Coronary artery (tissue), 2 donors: ENCODE results near the gene SETD1A.

Experiments
- DNase-seq: peaks from one replicate; pipeline ENCODE4 v3.0.0-alpha.2; 2017; ENCODE audit warnings: low spot score
- H3K27ac ChIP-seq, 2 donors: fragments of 200-600 bp; sonication (generic); one replicate each; pipeline ENCODE4 v1.5.1; 2016 to 2019
- H3K4me3 ChIP-seq: fragments of 200-600 bp; sonication (generic); 2 replicates; pipeline ENCODE4 v1.5.1; 2016; ENCODE audit warnings: mild to moderate bottlenecking, moderate library complexity
- TF ChIP-seq, protein P1 (sequence below): fragments of 200-600 bp; sonication (generic); IDR thresholded peaks from one replicate; pipeline ENCODE4 v1.5.1; 2019; ENCODE audit warnings: antibody characterized with exemption

SETD1A gene

DNA sequence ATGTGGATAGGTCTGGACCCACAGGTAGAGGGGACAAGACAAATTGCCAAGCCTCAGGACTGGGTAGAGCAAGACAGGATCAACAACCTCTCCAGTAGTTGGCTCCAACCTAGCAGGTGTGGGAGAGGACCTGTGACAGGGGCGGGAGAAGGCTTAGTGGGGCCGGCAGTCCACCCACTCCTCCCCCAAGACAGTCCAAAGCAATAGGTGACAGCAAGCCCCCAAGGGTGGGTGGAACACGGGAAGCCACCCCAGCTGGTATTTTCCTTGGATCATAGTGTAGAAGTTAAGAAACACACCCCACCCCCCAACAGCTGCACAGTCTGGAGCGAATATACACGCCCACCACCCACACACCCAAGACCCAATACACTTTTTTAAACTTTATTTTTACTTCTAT is 71.7 kb downstream of the SETD1A start:
- TF ChIP-seq, protein P1, sequence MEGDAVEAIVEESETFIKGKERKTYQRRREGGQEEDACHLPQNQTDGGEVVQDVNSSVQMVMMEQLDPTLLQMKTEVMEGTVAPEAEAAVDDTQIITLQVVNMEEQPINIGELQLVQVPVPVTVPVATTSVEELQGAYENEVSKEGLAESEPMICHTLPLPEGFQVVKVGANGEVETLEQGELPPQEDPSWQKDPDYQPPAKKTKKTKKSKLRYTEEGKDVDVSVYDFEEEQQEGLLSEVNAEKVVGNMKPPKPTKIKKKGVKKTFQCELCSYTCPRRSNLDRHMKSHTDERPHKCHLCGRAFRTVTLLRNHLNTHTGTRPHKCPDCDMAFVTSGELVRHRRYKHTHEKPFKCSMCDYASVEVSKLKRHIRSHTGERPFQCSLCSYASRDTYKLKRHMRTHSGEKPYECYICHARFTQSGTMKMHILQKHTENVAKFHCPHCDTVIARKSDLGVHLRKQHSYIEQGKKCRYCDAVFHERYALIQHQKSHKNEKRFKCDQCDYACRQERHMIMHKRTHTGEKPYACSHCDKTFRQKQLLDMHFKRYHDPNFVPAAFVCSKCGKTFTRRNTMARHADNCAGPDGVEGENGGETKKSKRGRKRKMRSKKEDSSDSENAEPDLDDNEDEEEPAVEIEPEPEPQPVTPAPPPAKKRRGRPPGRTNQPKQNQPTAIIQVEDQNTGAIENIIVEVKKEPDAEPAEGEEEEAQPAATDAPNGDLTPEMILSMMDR, result no peak
- H3K4me3 ChIP-seq, result no peak overlapping the region

DNA sequence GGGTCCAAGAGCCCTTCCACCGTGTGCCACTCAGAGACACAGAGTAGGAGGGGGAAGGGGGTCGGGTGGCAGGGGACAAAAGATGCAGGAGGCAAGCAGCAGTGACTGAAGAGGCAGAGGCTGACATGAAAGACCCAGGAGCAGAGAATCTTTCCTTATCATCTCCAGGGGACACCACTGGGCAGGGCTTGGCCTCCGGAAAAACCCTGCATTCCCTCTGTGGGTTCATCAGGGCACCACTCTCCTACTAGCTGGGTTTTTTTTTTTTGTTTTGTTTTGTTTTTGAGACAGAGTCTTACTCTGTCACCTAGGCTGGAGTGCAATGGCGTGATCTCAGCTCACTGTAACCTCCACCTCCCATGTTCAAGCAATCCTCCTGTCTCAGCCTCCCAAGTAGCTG is 73.7 kb downstream of the SETD1A start:
- DNase-seq, result no peak
- H3K4me3 ChIP-seq, result no peak overlapping the region
- TF ChIP-seq, protein P1, result no peak
- no peak overlapping the region for H3K27ac ChIP-seq

More for the DNA sequence above, 71.7 kb downstream of the SETD1A start:
- no peak overlapping the region for H3K27ac ChIP-seq
- no peak for DNase-seq

DNA sequence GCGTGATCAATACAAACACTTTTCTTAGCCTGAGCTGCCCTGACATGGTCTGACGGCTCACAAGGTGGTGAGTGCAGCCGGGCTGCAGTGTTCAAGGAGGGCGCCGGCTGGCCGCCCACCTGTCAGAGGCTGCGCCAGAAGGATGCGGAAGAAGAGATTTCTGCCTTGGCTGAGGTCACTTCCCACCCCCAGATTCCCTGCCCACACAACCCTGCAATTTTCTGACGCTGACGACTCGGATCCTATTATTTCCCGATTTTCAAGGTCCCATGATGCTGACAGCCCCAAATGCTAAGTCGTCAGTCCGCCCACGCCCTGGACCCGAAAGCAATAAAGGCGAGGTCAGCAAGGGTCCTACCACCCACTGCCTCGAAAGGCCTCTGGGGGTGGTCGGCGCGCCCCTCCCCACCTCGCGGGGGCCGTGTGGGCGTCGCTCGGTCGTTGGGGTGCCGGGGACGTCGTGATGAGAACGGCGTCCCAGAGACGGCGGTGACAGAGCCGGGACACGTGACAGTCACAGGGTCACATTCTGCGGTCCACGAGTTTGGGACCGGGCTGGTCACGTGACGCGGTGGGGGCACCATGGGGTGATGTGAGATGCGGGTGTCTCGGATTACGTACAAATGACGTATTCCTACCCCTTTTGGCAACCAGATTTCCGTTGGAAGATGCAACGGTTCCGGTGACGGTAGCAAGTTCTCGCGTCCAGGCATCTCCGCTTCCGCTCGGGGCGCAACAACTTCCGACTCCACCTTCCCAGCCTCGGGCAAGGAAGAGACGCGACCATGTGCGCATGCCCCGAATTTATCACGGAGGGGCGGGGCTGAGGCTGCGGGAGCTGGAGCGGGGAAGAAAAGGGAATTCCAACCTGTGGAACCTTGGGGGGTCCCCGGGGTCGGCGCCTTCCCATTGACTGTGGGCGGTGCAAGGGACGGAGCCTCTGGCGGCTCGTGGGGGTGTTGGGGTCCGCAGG is 75.5 kb downstream of the SETD1A start, which contains the start of gene STX4:
STX4 (plus strand) TSS at position 823 of the 973 bp plus-strand sequence. CDS start 248 bp downstream, outside the sequence.
- DNase-seq, result peak; percentile 99
- Histone ChIP-seq H3K27ac (peak within 1 kb of the TSS; percentile 92 to 95), H3K4me3 (peak within 1 kb of the TSS; percentile 85)
- TF ChIP-seq, protein P1, result no peak

DNA sequence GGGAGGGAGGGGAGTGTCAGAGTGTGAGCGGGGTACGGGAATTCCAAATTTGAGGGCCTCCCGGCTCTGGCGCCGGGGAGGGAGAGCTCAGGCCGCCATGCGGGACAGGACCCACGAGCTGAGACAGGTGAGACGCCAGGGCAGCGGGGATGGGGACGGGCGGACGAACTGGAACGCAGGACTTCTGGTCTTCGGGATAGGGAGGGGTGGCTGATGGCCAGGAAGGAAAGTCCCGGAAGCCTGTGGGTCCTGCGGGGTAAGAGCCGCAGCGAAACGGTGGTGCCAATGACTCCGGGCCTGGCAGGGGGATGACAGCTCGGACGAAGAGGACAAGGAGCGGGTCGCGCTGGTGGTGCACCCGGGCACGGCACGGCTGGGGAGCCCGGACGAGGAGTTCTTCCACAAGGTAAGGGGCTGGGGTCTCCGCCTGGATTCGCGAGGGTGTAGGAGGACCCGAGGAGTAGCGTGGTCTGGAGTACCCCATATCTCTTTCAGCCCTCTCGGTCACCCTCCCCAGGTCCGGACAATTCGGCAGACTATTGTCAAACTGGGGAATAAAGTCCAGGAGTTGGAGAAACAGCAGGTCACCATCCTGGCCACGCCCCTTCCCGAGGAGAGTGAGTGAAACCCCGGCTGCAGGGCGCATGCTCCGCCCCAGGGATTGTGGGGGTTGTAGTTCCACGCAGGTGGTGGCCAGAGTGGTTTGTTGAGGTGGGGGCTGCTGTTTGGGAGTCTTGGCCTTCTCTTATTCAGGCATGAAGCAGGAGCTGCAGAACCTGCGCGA is 76.3 kb downstream of the SETD1A start:
- H3K4me3 ChIP-seq, result peak overlapping the region; percentile 85
- peak overlapping the region; percentile 92 to 95 for H3K27ac ChIP-seq
- peak; percentile 91 for DNase-seq
- TF ChIP-seq, protein P1, result no peak
